C4-2B (cell line): Measurements from ENCODE around the gene XXYLT1.

ENCODE experiments used
- H3K27ac ChIP-seq: fragments of 450-650 bp; 2 replicates; pipeline ENCODE4 v1.5.1; 2017
- CTCF ChIP-seq: fragments of 450-650 bp; conservative IDR thresholded peaks from 2 replicates; pipeline ENCODE4 v1.5.1; 2017; ENCODE audit warnings: mild to moderate bottlenecking
- ZFX ChIP-seq: fragments of 450-650 bp; IDR thresholded peaks from 2 replicates; pipeline ENCODE4 v1.6.1; 2017

XXYLT1 gene

GRCh38 chr3:195240939-195241338 is 30.0 kb downstream of the XXYLT1 start:
- no peak overlapping the region for H3K27ac ChIP-seq
- no peak for TF ChIP-seq ZFX
- no peak for TF ChIP-seq CTCF

DNA sequence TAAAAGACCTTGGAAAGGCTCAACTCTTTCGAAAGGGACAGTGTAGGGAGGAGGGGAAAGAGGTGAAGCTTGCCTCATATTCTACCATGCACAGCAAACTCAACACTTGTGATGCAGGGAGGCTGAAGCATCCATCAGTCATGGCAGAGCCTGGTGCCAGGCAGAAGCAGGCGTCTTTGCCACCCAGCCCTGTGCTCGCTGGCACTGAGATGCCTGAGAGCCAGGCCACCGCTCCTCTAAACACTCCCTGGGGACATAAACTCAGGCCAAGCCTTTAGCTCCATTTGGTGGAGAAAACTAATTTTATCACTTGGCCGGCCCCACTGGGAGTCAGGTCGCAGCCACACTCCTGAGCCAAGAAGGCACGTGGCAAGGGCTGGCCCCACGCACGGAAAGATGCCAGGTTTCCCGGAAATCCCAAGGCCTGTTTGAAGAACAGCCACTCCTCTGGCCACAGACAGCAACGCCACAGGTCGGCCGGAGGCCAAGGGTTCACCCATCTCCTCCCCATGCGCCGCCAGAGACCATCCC is 30.7 kb downstream of the XXYLT1 start:
- no peak for TF ChIP-seq ZFX
- H3K27ac ChIP-seq: no peak overlapping the region

DNA sequence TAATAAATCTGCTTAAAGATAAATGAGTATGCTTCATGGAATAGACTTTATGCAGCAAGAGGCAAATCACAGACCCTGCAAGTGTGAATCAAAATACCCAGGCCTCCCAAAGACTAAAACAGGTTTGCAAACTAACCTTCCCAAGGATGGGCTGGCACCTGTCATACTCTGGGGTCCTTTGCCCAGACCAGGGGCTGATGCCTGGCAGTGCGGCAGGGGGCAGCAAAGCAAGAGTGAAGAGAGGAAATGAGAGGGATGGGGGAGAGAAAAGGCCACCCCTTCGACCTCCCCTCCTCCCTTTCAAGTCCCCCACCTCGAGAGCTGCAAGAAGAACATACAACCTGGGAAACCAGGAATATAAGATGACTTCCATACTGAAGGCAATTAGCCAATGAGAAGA is 31.8 kb downstream of the XXYLT1 start:
- no peak overlapping the region for H3K27ac ChIP-seq

GRCh38 chr3:195238586-195239118 is 32.3 kb downstream of the XXYLT1 start:
- TF ChIP-seq ZFX (no peak), CTCF (no peak)
- no peak overlapping the region for H3K27ac ChIP-seq

More for the DNA sequence above, 31.8 kb downstream of the XXYLT1 start:
- TF ChIP-seq ZFX: no peak
- TF ChIP-seq CTCF: no peak

DNA sequence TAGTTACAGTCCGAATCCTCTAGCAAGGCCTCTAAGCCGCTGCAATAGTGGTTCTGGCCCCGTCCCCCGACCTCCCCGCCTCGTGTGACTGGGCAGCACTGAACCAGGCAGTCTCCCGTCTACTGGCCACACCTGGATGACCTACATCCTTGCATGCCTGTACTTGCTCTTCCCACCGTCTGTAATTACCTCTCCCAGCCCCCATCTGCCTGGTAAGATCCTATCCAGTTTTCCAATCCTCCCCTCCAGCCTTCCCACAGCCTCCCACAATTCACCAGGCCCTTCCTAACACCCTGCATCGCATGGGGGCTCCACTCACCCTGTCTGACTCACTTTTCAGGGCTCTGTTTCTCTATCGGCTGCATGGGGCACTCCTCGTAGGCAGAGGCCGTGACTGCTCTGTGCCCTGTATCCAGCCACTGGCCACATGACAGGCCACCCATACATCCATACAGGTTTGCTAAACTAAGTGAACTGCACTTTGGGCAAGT is 32.8 kb downstream of the XXYLT1 start:
- TF ChIP-seq ZFX (no peak), CTCF (no peak)
- no peak overlapping the region for H3K27ac ChIP-seq

DNA sequence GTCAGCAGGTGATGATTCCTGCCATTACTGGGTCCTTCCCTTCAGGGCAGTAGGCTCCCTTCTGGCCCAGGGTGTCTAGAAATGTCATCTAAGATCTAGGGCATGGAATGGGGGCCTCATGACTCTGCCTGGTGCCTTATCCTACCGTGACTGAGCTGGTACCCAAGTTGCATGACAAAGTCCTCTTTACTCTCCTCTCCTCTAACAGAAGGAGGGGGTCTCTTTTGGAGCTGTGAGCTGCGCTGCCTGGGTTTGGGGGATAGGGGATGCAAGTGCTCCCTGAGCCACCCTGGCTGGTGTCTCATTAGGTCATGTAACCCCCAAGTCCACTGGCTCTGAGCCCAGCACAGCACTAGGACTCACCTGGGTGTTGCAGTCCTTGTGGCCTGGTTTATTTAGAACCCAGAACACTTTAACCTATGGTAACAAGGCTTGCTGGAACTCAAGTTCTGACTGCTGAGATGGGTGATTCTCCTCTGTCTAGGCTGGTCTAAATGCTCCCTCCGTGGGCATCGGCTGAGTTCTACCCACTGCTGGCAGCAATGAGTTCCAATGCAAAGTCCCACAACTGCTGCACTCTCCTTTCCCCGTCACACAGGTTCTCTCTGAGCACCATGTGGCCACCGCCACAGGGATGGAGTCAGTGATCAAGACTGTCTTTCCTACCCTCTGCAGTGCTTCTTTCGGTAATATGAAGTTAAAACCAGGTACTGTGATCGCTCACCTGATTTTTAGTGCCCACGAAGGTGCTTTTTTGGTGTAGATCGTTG is 34.0 kb downstream of the XXYLT1 start:
- TF ChIP-seq CTCF (no peak), ZFX (no peak)

DNA sequence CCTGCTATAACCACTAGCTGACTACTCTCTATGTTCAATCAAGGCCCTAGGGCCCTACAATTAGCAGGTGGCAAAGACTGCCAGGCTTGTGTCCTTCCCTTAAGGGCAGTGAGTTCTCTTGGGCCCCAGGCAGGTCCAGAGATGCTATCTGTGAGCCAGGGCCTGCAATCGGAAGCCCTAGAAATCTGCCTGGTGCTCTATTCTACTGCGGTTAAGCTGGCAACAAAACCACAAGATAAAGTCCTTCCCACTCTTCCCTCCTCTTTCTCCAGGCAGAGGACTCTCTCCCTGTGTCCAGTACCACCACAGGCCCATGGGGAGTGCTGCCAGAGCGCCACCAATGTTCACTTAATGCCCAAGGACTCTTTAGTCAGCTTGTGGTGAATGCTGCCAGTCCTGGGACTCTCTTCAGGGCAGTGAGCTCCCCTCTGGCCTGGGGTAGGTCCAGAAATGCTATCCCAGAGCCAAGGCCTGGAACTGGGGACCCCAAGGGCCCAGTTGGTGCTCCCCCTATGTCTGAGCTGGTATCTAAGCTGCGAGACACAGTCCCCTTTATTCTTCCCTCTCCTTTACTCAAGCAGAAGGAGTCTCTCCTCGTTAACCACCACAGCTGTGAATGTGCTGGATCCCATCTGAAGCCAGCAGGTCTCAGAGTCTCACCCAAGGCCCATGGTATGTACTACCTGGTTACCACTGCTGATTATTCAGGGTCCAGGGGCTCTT is 34.7 kb downstream of the XXYLT1 start:
- TF ChIP-seq CTCF (no peak), ZFX (no peak)

More for the DNA sequence above, 34.0 kb downstream of the XXYLT1 start:
- no peak overlapping the region for H3K27ac ChIP-seq

More for the DNA sequence above, 34.7 kb downstream of the XXYLT1 start:
- no peak overlapping the region for H3K27ac ChIP-seq
